AG09309 (cell line): ENCODE data around the gene ALDH3B2.

Source experiments
- DNase-seq: peaks from one replicate; pipeline ENCODE4 v3.0.0-alpha.2; 2010; ENCODE audit warnings: low read depth
- H3K4me3 ChIP-seq: 2 replicates; pipeline ENCODE4 v1.5.1; 2011; ENCODE audit warnings: mild to moderate bottlenecking, low read depth, low read length, moderate library complexity; ENCODE audit not compliant: control insufficient read depth
- TF ChIP-seq, protein P1 (sequence below): IDR thresholded peaks from 2 replicates; pipeline ENCODE4 v1.5.1; 2011; ENCODE audit warnings: mild to moderate bottlenecking, low read depth, low read length, inconsistent platforms; ENCODE audit not compliant: insufficient read depth, control insufficient read depth; ENCODE audit errors: missing control alignments

The ALDH3B2 gene

DNA sequence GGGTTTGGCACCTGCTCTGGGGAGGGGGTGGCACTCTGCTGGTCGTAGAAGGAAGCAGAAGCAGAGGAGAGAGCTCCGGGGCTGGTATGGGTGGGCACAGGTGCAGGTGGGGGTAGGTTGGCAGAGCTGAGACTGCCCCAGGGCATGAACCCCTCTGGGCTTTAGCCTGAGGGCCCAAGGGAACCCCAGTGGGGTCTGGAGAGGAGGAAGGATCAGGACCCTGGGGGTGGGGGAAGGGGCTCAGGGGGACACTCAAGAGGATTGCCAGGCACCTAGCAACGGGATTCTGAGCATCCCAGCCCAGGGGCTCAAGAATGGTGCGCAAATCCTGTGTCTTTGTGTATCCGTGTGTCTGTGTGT is 6.3 kb downstream of the ALDH3B2 start:
- no peak overlapping the region for H3K4me3 ChIP-seq
- DNase-seq, result no peak

DNA sequence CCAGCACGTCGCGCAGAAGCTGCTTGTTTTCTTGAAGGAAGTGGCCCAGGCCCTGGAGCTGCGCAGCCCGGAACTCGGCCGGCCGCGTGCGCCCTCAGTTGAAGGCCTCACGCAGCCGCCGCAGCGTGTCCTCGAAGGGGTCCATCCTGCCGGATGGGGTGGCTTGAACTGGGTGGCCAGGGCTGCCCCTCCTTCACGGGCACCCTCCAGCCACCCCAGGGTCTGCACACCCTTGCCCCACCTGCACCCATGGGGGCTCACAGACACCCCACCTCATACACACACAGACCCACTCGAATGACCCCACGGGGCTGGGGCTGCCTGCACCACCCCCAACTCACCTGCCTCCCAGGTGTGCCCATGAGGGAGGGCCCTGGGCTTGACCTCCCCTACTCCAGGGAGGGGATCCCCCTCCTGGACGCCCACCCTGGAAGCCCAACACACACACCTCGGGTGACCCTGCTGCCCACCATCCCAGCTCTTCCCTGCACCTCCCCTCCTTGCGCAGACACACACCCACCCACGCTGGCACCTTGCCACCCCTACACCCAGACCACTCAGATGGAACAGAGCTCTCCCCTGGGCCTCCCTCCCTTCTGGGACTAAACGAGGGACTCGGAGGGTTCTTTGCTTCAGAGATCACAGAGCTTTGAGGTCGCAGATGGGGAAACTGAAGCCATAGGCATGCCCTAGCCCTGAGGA is 6.8 kb downstream of the ALDH3B2 start:
- TF ChIP-seq, protein P1, sequence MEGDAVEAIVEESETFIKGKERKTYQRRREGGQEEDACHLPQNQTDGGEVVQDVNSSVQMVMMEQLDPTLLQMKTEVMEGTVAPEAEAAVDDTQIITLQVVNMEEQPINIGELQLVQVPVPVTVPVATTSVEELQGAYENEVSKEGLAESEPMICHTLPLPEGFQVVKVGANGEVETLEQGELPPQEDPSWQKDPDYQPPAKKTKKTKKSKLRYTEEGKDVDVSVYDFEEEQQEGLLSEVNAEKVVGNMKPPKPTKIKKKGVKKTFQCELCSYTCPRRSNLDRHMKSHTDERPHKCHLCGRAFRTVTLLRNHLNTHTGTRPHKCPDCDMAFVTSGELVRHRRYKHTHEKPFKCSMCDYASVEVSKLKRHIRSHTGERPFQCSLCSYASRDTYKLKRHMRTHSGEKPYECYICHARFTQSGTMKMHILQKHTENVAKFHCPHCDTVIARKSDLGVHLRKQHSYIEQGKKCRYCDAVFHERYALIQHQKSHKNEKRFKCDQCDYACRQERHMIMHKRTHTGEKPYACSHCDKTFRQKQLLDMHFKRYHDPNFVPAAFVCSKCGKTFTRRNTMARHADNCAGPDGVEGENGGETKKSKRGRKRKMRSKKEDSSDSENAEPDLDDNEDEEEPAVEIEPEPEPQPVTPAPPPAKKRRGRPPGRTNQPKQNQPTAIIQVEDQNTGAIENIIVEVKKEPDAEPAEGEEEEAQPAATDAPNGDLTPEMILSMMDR, result no peak
- no peak overlapping the region for H3K4me3 ChIP-seq
- no peak for DNase-seq

More for the DNA sequence above, 6.3 kb downstream of the ALDH3B2 start:
- TF ChIP-seq, protein P1, result no peak

- TF ChIP-seq, protein P1, result no peak
- no peak overlapping the region for H3K4me3 ChIP-seq
- DNase-seq, result no peak
These were observed 7.5 kb downstream of the ALDH3B2 start for GRCh38 chr11:67666676-67667489.

DNA sequence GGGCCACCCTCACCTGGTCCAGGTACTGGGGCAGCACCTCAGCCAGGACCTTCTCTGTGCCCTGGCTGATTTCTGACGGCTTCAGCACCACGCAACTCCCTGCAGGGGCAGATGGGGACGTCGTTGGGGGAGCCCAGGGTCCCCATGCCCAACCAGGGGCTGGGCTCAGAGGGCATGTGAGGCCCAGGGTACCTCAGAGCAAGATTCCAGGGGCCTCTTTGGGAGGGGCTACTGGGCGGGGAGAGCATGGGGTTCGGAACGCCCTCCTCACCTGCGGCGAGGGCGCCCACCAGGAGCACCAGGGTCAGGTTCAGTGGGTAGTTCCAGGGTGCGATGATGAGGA is 8.1 kb downstream of the ALDH3B2 start:
- H3K4me3 ChIP-seq, result no peak overlapping the region
- DNase-seq, result no peak
- TF ChIP-seq, protein P1, result no peak

DNA sequence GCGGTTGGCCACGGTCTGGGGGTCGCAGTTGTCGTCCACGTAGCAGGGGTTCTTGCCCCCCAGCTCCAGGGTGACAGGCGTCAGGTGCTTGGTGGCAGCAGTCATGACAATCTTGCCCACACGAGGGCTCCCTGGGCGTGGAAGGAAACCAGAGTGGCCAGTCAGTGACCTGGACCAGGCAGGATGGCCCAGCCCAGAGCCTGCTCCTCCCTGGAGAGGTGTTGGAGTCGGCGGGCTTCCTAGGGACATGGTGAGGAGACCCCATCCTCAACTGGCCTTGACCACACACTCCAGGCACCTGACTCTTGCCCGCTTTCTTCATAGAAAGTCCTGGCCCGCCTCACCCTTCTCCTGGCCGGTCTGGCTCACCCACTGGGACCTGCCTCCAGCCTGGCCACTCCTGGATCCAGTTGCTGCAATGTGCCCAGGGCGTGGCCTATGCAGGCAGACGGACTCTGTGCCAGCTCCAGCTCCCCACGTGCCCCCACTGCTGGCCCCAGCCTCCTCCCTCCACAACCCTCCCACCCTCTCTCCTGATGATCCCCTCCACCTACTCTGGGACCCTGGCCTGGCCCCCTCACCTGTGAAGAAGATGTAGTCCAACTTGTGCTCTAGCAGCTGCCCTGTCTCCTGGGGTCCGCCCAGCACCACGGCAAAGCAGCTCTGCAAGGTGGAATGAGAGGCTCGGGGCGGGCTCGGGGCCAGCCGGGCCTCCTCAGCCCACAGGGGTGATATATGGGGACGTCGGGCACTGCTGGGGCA is 8.7 kb downstream of the ALDH3B2 start:
- TF ChIP-seq, protein P1, result peak; percentile 9
- no peak overlapping the region for H3K4me3 ChIP-seq
- no peak for DNase-seq

DNA sequence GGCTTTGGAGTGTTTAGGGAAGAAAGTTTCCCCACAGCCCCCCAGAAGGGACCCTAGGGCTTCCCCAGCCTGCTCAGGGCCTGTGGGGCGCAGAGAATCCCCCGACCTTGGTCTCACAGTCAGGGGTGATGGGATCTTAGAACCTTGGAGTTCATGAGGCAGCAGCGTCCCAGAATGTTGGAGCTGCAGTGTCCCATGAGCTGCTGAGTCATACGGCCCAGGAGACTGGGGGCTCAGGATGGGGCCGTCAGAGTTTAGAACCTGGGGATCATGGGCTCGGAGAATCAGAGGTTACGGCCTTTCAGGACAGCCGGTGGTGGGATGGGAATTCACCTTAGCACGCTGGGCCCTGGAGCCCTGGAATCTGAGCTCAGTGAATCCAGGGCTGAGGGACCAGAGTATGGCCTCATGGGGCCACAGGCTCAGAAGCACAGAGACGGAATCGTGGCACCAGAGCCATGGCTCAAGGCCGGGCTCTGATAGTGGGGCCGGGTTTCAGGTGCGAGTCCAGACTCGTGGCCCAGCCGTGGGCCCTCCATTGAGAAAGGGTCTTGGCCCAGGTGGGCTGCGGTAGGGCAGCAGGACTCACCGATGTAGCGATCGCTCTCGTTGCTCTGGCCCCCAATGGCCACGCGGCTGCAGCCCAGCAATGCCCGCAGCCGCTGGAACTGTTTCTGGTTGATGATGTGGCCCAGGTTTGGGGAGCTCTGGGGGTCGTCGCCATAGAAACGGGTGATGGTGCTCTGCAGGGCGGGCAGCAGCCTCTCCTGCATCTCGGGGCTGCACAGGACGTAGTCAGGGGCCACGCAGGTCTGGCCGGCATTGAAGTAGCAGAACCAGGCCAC is 9.5 kb downstream of the ALDH3B2 start:
- no peak overlapping the region for H3K4me3 ChIP-seq
- TF ChIP-seq, protein P1, result no peak
- no peak for DNase-seq
